A673 (cell line): ENCODE data around the gene EFNA5.

Experiments used
- CTCF ChIP-seq: fragments of 300-800, 200-600 bp; sonication (generic); conservative IDR thresholded peaks from 2 replicates; pipeline ENCODE4 v1.5.1; 2017; ENCODE audit warnings: low read depth, mild to moderate bottlenecking, antibody characterized with exemption, low read length, moderate library complexity, mixed read lengths
- EZH2 ChIP-seq: fragments of 200-600 bp; sonication (generic); IDR thresholded peaks from 2 replicates; pipeline ENCODE4 v1.6.1; 2017; ENCODE audit warnings: borderline replicate concordance, low read depth, mild to moderate bottlenecking, mixed read lengths, antibody characterized with exemption, low read length; ENCODE audit not compliant: poor library complexity, severe bottlenecking

GRCh38 chr5:107655831-107656230 is 14.9 kb downstream of the EFNA5 start:
- TF ChIP-seq CTCF (no peak), EZH2 (no peak)
